Type B pancreatic cell (in vitro differentiated cells): Measurements from ENCODE around the gene GAB2. TPM values are rescaled to one million over a fixed set of nuclear protein-coding genes. Genes with fewer than 3 reads are reported as not detected.
A peak's percentile ranks its signal among the peaks of the same experiment; 100 is the strongest.

ENCODE experiments used
- DNase-seq: peaks from one replicate; pipeline ENCODE4 v3.0.0; 2021; ENCODE audit warnings: mixed read lengths; ENCODE audit not compliant: unreplicated experiment; ENCODE audit errors: extremely low spot score
- H3K27ac Mint-ChIP-seq: 2 replicates; pipeline ENCODE4 v1.8.0; 2021; ENCODE audit warnings: mild to moderate bottlenecking, mixed read lengths
- H3K27me3 Mint-ChIP-seq: 2 replicates; pipeline ENCODE4 v1.8.0; 2021; ENCODE audit warnings: mixed read lengths
- H3K36me3 Mint-ChIP-seq: 2 replicates; pipeline ENCODE4 v1.8.0; 2021; ENCODE audit warnings: mixed read lengths
- H3K4me1 Mint-ChIP-seq: one replicate; pipeline ENCODE4 v1.8.0; 2021; ENCODE audit warnings: mixed read lengths; ENCODE audit not compliant: unreplicated experiment
- H3K4me3 Mint-ChIP-seq: 2 replicates; pipeline ENCODE4 v1.8.0; 2021; ENCODE audit warnings: mild to moderate bottlenecking, mixed read lengths
- H3K9me3 Mint-ChIP-seq: 2 replicates; pipeline ENCODE4 v1.8.0; 2021; ENCODE audit warnings: mixed read lengths
- total RNA-seq: library from RNA; stranded (reverse); gene quantifications from 2 replicates; pipeline ENCODE4 v1.2.1, GENCODE V29; 2021; ENCODE audit warnings: low replicate concordance
- TF ChIP-seq, protein P1 (sequence below): fragments of 200-600 bp; sonication (generic); conservative IDR thresholded peaks from 2 replicates; pipeline ENCODE4 v1.5.0; 2021; ENCODE audit warnings: antibody characterized with exemption, mild to moderate bottlenecking

The GAB2 gene
- total RNA-seq, 1 donor from 2014 or later, result 23.3 TPM

DNA sequence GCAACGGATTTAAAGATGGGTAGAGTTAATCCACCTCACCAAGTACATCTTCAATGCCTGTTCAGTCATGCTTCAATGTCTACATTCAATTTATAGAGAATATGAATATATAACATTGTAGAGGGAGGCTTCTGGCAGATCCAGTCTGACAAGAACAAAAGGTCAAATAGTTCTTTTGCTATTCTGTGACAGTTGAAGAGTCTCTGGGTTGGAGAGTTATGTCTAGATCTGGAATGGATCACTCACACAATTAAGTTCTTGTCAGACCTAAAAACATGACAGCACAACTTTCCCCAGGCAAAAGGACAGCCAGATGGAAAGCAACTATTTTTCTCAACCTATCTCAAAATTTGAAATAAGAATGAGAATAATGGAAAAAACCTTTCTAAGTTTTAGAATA is 15.3 kb upstream of the GAB2 start:
- TF ChIP-seq, protein P1, sequence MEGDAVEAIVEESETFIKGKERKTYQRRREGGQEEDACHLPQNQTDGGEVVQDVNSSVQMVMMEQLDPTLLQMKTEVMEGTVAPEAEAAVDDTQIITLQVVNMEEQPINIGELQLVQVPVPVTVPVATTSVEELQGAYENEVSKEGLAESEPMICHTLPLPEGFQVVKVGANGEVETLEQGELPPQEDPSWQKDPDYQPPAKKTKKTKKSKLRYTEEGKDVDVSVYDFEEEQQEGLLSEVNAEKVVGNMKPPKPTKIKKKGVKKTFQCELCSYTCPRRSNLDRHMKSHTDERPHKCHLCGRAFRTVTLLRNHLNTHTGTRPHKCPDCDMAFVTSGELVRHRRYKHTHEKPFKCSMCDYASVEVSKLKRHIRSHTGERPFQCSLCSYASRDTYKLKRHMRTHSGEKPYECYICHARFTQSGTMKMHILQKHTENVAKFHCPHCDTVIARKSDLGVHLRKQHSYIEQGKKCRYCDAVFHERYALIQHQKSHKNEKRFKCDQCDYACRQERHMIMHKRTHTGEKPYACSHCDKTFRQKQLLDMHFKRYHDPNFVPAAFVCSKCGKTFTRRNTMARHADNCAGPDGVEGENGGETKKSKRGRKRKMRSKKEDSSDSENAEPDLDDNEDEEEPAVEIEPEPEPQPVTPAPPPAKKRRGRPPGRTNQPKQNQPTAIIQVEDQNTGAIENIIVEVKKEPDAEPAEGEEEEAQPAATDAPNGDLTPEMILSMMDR, result no peak
- peak overlapping the region; percentile 32 for H3K4me3 Mint-ChIP-seq
- H3K9me3 Mint-ChIP-seq, result no peaks in the 10 kb centered on the region
- H3K4me1 Mint-ChIP-seq, result peaks cover 13% of the 10 kb centered on the region
- no peak for DNase-seq
- no peaks in the 10 kb centered on the region for H3K27me3 Mint-ChIP-seq
- H3K27ac Mint-ChIP-seq, result peak overlapping the region; percentile 55
- peaks cover 25% of the 10 kb centered on the region for H3K36me3 Mint-ChIP-seq

DNA sequence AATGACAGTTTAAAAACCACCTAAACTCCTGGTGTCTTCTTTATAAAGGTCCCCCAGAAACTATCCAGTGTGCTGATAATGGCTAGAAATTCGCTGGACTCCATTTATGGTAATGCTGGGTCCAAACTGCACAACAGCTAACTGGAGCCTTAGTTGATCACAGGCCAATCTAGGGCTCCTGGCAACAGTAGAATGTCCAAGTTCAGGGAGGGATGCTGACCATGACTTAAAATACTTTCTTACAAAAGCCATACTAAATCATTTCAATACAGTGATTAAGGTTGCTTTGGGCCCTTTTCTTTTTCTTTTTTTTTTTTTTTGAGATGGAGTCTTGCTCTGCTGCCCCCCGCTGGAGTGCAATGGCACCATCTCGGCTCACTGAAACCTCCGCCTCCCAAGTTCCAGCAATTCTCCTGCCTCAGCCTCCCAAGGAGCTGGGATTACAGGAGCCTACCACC is 14.5 kb upstream of the GAB2 start:
- Mint-ChIP-seq H3K36me3 (peaks cover 21% of the 10 kb centered on the region), H3K4me1 (peaks cover 13% of the 10 kb centered on the region), H3K4me3 (no peak overlapping the region), H3K9me3 (no peaks in the 10 kb centered on the region), H3K27ac (no peak overlapping the region), H3K27me3 (no peaks in the 10 kb centered on the region)
- DNase-seq, result no peak
- TF ChIP-seq, protein P1, result peak; percentile 72

DNA sequence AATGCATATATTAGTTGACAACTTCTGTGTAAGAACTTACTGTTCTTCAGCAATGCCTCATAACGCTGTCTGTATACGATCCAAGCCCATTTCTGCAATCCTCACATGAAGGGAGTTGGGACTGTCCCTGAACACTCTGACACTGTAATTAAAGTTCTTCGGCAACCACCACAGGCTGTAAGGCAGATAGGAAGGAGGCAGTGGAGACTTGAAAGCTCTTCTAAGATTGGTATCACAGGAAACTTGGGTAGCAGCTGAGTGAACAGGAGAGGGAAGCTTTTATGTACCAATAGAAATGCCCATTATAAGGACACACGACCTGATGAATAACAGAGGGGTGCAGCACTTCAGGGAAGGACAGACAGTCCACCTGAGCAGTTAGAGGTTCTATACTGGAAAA is 12.0 kb upstream of the GAB2 start:
- TF ChIP-seq, protein P1, result no peak
- peaks cover 20% of the 10 kb centered on the region for H3K4me1 Mint-ChIP-seq
- H3K9me3 Mint-ChIP-seq, result no peaks in the 10 kb centered on the region
- no peaks in the 10 kb centered on the region for H3K27me3 Mint-ChIP-seq
- H3K27ac Mint-ChIP-seq, result peak overlapping the region; percentile 23
- no peak overlapping the region for H3K4me3 Mint-ChIP-seq
- peaks cover 12% of the 10 kb centered on the region for H3K36me3 Mint-ChIP-seq
- no peak for DNase-seq

DNA sequence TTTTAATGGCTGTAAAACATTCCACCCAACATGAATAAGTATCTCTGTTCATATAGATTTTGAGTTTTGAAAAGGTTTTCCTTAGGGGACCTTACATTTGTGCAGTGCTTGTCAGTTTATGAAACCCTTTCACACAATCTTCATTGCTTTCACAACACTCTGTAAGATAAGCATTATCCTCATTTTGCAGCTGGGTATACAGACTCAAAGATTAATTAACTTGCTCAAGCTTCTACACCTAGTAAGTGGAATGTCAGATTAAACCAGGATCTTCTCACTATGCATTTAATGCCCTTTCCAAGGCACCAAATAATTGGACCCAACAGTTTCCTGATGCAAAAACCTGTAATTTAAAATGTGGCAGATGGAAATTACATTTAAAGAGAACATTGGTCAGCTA is 11.6 kb upstream of the GAB2 start:
- Mint-ChIP-seq H3K4me1 (peaks cover 23% of the 10 kb centered on the region), H3K4me3 (no peak overlapping the region), H3K9me3 (no peaks in the 10 kb centered on the region), H3K27ac (no peak overlapping the region), H3K36me3 (peaks cover 15% of the 10 kb centered on the region), H3K27me3 (no peaks in the 10 kb centered on the region)
- TF ChIP-seq, protein P1, result no peak
- DNase-seq, result no peak

DNA sequence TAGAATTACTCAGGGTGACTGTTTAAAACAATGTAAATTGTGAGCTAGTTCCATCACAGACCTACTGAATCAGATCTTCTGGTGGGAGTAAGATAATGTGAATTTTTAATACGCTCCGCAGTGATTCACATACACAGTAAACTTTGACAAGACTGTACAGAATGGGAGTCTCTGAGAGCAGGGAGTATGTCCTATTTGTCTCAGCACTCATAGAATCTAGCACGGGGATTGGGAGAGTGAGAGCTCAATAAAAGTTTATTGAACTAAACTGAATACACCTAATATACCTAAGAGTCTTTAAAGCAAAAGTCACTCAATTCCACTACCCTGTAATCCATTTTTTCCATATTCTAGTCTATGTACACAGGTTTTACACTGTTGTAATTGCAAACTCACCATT is 11.2 kb upstream of the GAB2 start:
- Mint-ChIP-seq H3K36me3 (peaks cover 15% of the 10 kb centered on the region), H3K4me1 (peaks cover 19% of the 10 kb centered on the region), H3K27ac (no peak overlapping the region), H3K9me3 (no peaks in the 10 kb centered on the region), H3K27me3 (no peaks in the 10 kb centered on the region), H3K4me3 (no peak overlapping the region)
- TF ChIP-seq, protein P1, result no peak
- no peak for DNase-seq

DNA sequence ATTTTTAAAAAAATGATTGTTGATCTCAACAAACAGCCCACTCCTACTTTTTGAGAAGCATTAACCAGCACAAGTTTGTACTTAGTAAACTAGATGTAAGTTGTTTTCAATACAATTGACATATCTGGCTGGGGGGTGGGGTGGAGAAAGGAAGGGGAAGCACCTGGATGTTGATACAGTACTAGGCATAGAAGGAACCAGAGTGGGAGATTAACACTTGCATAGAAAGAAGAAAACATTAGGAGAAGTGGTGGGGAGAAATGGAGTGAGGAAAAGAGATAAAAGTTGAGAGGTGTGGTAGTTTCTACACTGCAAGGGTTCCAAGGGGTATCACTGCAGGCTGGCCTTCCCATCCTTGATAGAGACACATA is 10.6 kb upstream of the GAB2 start:
- Mint-ChIP-seq H3K4me1 (peaks cover 15% of the 10 kb centered on the region), H3K27me3 (no peaks in the 10 kb centered on the region), H3K36me3 (peaks cover 15% of the 10 kb centered on the region), H3K9me3 (no peaks in the 10 kb centered on the region), H3K27ac (peak overlapping the region; percentile 27), H3K4me3 (no peak overlapping the region)
- DNase-seq, result no peak
- TF ChIP-seq, protein P1, result no peak
